HEK293 (cell line): ENCODE data around the gene NCSTN.

Source experiments
- CTCF ChIA-PET: fragments of 350-600 bp; formaldehyde crosslinking; extraction: SDS; loops from one replicate; lab custom pipeline; 2021; ENCODE audit warnings: antibody characterized with exemption; lab: Yijun Ruan, JAX
- POLR2A ChIA-PET: fragments of 300-600 bp; formaldehyde crosslinking; extraction: SDS; loops from one replicate; lab custom pipeline; 2020; ENCODE audit warnings: antibody characterized with exemption, inconsistent platforms; lab: Yijun Ruan, JAX
- H3K27ac ChIP-seq: fragments of 200-500 bp; sonication (Bioruptor generic); 2 replicates; pipeline ENCODE4 v1.5.1; 2014; ENCODE audit warnings: low read depth, low read length, control low read depth, inconsistent platforms; ENCODE audit errors: extremely low read depth
- H3K36me3 ChIP-seq, 2 experiments: fragments of 200-500 bp in 1 of 2; sonication (Bioruptor generic) in 1 of 2; 1 replicate in 1 of 2; 2 replicates in 1 of 2; pipeline ENCODE4 v1.5.1; 2014 to 2017; ENCODE audit warnings: inconsistent platforms in 2 of 2, low read length in 2 of 2; ENCODE audit not compliant: control insufficient read depth in 2 of 2, insufficient read depth in 1 of 2
- H3K4me1 ChIP-seq: fragments of 200-500 bp; sonication (Bioruptor generic); 2 replicates; pipeline ENCODE4 v1.5.1; 2014; ENCODE audit warnings: mild to moderate bottlenecking, low read length, inconsistent platforms; ENCODE audit not compliant: control insufficient read depth, insufficient read depth
- H3K4me3 ChIP-seq: 2 replicates; pipeline ENCODE4 v1.5.1; 2011; ENCODE audit warnings: low read depth, mild to moderate bottlenecking, control low read depth, low read length, moderate library complexity
- H3K9me3 ChIP-seq: fragments of 200-500 bp; sonication (Bioruptor generic); 2 replicates; pipeline ENCODE4 v1.5.1; 2014; ENCODE audit warnings: low read depth, low read length, inconsistent platforms; ENCODE audit not compliant: control insufficient read depth, insufficient read depth
- KLF1 ChIP-seq: fragments of 450-650 bp; formaldehyde crosslinking; IDR thresholded peaks from 2 replicates; pipeline ENCODE4 v1.5.1; 2016; ENCODE audit warnings: missing biosample characterization, missing genetic modification characterization
- SP3 ChIP-seq: fragments of 450-650 bp; formaldehyde crosslinking; IDR thresholded peaks from 2 replicates; pipeline ENCODE4 v1.5.1; 2016; ENCODE audit warnings: missing biosample characterization, missing genetic modification characterization
- SP7 ChIP-seq: fragments of 450-650 bp; formaldehyde crosslinking; IDR thresholded peaks from 2 replicates; pipeline ENCODE4 v1.5.1; 2016; ENCODE audit warnings: missing biosample characterization, missing genetic modification characterization
- ZNF114 ChIP-seq: fragments of 450-650 bp; formaldehyde crosslinking; IDR thresholded peaks from 2 replicates; pipeline ENCODE4 v1.5.0; 2017; ENCODE audit warnings: missing biosample characterization, missing genetic modification characterization
- ZNF140 ChIP-seq: fragments of 450-650 bp; formaldehyde crosslinking; IDR thresholded peaks from 2 replicates; pipeline ENCODE4 v1.5.1; 2016; ENCODE audit warnings: missing biosample characterization, missing genetic modification characterization
- ZNF670 ChIP-seq: fragments of 450-650 bp; formaldehyde crosslinking; IDR thresholded peaks from 2 replicates; pipeline ENCODE4 v1.5.1; 2016; ENCODE audit warnings: missing biosample characterization, missing genetic modification characterization, low read depth
- ZNF707 ChIP-seq: fragments of 450-650 bp; formaldehyde crosslinking; IDR thresholded peaks from 2 replicates; pipeline ENCODE4 v1.5.1; 2016; ENCODE audit warnings: missing biosample characterization, missing genetic modification characterization
- TF ChIP-seq, protein P1 (sequence below): fragments of 450-650 bp; formaldehyde crosslinking; IDR thresholded peaks from 2 replicates; pipeline ENCODE4 v1.5.1; 2017; ENCODE audit warnings: missing biosample characterization, missing genetic modification characterization
- TF ChIP-seq, protein P2 (sequence below): fragments of 450-650 bp; IDR thresholded peaks from 2 replicates; pipeline ENCODE4 v1.5.1; 2018; ENCODE audit warnings: missing biosample characterization, mild to moderate bottlenecking, missing genetic modification characterization
- TF ChIP-seq, protein P3 (sequence below): fragments of 450-650 bp; formaldehyde crosslinking; IDR thresholded peaks from 2 replicates; pipeline ENCODE4 v1.5.1; 2016; ENCODE audit warnings: missing biosample characterization, missing genetic modification characterization, borderline replicate concordance

Gene NCSTN

DNA sequence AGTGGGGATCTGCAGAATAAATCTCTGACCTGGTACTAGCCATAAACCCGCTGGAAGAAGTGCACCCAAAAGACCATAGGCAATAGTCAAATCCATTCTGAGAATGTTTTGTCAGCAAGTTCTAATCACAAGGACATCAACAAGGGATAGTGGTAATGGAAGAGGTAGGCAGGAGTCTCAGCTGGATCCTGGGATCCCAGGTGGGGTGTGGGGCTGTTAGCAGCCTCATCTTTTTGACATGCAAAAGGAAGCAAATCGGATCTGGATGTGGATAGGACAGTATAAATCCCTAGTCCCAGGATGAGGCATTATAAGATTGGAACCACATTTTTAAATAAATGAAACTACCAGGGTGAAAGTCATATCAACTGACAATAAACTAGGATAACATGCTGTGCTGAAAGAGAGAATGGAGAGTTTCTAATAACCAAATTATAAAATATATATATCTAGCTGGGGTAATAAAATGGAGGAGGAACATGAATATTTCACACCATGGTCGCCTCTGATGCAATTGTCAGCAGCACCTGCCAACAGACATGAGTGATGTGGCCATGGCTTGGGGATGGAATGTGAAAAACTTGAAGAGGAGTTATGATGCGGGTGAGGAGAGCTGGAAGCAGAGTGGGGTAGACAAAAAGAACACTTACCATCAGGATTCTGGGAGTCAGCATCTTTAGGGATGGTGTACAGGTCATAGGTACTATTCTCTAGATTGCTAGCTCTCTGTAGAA is 34.6 kb upstream of the NCSTN start:
- TF ChIP-seq SP3 (no peak), ZNF114 (tag by site-specific recombination) (no peak), ZNF140 (no peak), SP7 (tag by site-specific recombination) (no peak), KLF1 (tag by site-specific recombination) (no peak), ZNF670 (no peak), ZNF707 (tag by site-specific recombination) (no peak)
- TF ChIP-seq, protein P1, sequence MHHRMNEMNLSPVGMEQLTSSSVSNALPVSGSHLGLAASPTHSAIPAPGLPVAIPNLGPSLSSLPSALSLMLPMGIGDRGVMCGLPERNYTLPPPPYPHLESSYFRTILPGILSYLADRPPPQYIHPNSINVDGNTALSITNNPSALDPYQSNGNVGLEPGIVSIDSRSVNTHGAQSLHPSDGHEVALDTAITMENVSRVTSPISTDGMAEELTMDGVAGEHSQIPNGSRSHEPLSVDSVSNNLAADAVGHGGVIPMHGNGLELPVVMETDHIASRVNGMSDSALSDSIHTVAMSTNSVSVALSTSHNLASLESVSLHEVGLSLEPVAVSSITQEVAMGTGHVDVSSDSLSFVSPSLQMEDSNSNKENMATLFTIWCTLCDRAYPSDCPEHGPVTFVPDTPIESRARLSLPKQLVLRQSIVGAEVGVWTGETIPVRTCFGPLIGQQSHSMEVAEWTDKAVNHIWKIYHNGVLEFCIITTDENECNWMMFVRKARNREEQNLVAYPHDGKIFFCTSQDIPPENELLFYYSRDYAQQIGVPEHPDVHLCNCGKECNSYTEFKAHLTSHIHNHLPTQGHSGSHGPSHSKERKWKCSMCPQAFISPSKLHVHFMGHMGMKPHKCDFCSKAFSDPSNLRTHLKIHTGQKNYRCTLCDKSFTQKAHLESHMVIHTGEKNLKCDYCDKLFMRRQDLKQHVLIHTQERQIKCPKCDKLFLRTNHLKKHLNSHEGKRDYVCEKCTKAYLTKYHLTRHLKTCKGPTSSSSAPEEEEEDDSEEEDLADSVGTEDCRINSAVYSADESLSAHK (tag by site-specific recombination), result no peak
- TF ChIP-seq, protein P2, sequence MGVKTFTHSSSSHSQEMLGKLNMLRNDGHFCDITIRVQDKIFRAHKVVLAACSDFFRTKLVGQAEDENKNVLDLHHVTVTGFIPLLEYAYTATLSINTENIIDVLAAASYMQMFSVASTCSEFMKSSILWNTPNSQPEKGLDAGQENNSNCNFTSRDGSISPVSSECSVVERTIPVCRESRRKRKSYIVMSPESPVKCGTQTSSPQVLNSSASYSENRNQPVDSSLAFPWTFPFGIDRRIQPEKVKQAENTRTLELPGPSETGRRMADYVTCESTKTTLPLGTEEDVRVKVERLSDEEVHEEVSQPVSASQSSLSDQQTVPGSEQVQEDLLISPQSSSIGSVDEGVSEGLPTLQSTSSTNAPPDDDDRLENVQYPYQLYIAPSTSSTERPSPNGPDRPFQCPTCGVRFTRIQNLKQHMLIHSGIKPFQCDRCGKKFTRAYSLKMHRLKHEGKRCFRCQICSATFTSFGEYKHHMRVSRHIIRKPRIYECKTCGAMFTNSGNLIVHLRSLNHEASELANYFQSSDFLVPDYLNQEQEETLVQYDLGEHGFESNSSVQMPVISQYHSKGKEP (tag by site-specific recombination), result no peak
- CTCF ChIA-PET, result interaction anchor here (0.6 to 1.0 kb wide), 3 partner anchors 17 to 232 kb away, joined by 3 to 6 read pairs (median 4); no protein-coding TSS in a partner anchor
- Histone ChIP-seq H3K4me1 (no peaks in the 10 kb centered on the region), H3K27ac (no peak overlapping the region), H3K4me3 (no peak overlapping the region), H3K9me3 (no peaks in the 10 kb centered on the region), H3K36me3 (peaks cover 70 to 95% of the 10 kb centered on the region in 2 experiments)
- POLR2A ChIA-PET, result no interaction called here

DNA sequence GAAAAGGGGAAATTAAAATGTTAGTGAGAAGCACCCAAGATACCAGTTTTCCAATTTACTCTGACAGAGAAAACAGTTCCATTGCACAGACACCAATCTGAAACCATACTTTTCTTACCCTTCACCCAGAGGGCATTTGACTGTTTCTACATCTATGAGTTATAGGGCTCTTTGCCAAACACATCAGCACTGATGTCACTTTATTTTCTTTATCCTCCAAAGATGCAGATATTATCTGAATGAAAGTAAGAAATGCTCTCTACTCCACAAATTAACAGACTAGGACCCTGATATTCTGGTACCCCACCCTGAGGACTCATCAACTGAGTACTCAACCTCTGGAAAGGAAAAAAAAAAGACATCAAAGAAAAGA is 34.0 kb upstream of the NCSTN start:
- H3K4me3 ChIP-seq, result no peak overlapping the region
- POLR2A ChIA-PET, result no interaction called here
- CTCF ChIA-PET, result interaction anchor here (0.6 to 1.0 kb wide), 2 partner anchors 107 to 232 kb away, joined by 3 to 4 read pairs; no protein-coding TSS in a partner anchor
- no peak overlapping the region for H3K27ac ChIP-seq
- H3K9me3 ChIP-seq, result no peaks in the 10 kb centered on the region
- no peaks in the 10 kb centered on the region for H3K4me1 ChIP-seq
- TF ChIP-seq, protein P1 (tag by site-specific recombination), result peak; percentile 19; the same call in 1 of the 2 replicates
- TF ChIP-seq, protein P3, sequence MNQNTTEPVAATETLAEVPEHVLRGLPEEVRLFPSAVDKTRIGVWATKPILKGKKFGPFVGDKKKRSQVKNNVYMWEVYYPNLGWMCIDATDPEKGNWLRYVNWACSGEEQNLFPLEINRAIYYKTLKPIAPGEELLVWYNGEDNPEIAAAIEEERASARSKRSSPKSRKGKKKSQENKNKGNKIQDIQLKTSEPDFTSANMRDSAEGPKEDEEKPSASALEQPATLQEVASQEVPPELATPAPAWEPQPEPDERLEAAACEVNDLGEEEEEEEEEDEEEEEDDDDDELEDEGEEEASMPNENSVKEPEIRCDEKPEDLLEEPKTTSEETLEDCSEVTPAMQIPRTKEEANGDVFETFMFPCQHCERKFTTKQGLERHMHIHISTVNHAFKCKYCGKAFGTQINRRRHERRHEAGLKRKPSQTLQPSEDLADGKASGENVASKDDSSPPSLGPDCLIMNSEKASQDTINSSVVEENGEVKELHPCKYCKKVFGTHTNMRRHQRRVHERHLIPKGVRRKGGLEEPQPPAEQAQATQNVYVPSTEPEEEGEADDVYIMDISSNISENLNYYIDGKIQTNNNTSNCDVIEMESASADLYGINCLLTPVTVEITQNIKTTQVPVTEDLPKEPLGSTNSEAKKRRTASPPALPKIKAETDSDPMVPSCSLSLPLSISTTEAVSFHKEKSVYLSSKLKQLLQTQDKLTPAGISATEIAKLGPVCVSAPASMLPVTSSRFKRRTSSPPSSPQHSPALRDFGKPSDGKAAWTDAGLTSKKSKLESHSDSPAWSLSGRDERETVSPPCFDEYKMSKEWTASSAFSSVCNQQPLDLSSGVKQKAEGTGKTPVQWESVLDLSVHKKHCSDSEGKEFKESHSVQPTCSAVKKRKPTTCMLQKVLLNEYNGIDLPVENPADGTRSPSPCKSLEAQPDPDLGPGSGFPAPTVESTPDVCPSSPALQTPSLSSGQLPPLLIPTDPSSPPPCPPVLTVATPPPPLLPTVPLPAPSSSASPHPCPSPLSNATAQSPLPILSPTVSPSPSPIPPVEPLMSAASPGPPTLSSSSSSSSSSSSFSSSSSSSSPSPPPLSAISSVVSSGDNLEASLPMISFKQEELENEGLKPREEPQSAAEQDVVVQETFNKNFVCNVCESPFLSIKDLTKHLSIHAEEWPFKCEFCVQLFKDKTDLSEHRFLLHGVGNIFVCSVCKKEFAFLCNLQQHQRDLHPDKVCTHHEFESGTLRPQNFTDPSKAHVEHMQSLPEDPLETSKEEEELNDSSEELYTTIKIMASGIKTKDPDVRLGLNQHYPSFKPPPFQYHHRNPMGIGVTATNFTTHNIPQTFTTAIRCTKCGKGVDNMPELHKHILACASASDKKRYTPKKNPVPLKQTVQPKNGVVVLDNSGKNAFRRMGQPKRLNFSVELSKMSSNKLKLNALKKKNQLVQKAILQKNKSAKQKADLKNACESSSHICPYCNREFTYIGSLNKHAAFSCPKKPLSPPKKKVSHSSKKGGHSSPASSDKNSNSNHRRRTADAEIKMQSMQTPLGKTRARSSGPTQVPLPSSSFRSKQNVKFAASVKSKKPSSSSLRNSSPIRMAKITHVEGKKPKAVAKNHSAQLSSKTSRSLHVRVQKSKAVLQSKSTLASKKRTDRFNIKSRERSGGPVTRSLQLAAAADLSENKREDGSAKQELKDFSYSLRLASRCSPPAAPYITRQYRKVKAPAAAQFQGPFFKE (tag by site-specific recombination), result no peak
- H3K36me3 ChIP-seq, result peaks cover 71 to 95% of the 10 kb centered on the region in 2 experiments
